ENCODE measurements around the gene ST14. TPM values are rescaled to one million over a fixed set of nuclear protein-coding genes. Genes with fewer than 3 reads are reported as not detected.
"Not testable (repeated sequence)": the region's sequence is repeated elsewhere in the genome, so short reads cannot be mapped to it uniquely, and the experiment has no call there.

The ST14 gene
- total and polyA plus RNA-seq, 10 donors, result 7.1 to 25.9 (median 12.5) TPM

GRCh38 chr11:130192845-130193267 is 33.3 kb downstream of the ST14 start:
- no peak for DNase-seq
- no peaks in the 10 kb centered on the region for H3K27me3 ChIP-seq (replicated peaks in 1 of 7)
- WGBS, 5 donors, result 63 to 86% (median 81%) methylated on average over 4 of the region's 4 CpGs
- H3K9me3 ChIP-seq, result no peaks in the 10 kb centered on the region
- H3K36me3 ChIP-seq, result peaks cover 0 to 75% (median 0%) of the 10 kb centered on the region in 6 donors
- H3K4me3 ChIP-seq, result no peak overlapping the region
- no peaks in the 10 kb centered on the region for H3K4me1 ChIP-seq
- intact Hi-C loops (cut with DNase I; ENCODE audit: low total_unique reads), result no loop called here
- H3K27ac ChIP-seq, result no peak overlapping the region
- no peak for TF ChIP-seq CTCF (IDR thresholded peaks at IDR 0.05 in 8 of 11, conservative IDR thresholded peaks at IDR 0.05 in 3 of 11)
- no peak for TF ChIP-seq POLR2A (IDR thresholded peaks at IDR 0.05)
- no peak for TF ChIP-seq POLR2AphosphoS5 (IDR thresholded peaks at IDR 0.05)

- DNase-seq; intact Hi-C loops (cut with DNase I; ENCODE audit: low total_unique reads); H3K27ac ChIP-seq; H3K27me3 ChIP-seq (replicated peaks in 1 of 7); H3K9me3 ChIP-seq; H3K4me1 ChIP-seq; H3K4me3 ChIP-seq: not testable (repeated sequence)
- WGBS, 5 donors, result 93 to 98% (median 97%) methylated on average over 8 to 14 of the region's 14 CpGs
- peaks cover 0 to 79% (median 0%) of the 10 kb centered on the region in 6 donors for H3K36me3 ChIP-seq
Measured at GRCh38 chr11:130193551-130193950, 34.0 kb downstream of the ST14 start.

DNA sequence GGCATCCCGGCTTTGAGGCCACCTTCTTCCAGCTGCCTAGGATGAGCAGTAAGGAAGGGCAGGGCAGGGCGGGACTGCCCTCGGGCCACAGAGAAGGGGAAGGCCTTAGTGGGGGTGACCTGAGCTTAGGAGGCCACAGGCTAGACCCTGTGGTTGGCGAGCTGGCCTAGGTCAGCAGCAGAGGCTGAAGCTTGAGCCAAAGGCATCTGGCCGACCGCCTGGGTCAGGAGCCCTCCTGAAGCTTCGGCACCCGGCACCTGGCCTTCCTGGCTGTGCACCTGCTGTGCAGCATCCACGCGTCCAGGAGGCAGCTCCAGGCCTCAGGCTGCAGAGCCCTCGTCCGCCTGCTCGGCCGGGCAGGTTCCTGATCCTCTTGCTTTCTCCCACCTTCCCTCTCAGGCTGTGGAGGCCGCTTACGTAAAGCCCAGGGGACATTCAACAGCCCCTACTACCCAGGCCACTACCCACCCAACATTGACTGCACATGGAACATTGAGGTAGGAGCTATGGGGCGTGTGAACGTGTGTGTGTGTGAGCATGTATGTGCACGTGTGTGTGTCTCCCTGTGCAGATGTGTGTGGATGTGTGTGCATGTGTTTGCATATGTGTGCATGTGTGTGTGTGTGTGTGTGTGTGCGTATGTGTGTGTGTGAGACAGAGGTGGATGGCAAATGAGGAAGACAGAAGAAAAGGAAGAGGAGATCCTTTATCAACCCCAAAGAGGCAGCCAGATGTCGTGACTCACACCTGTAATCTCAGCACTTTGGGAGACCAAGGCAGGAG is 34.9 kb downstream of the ST14 start:
- Histone ChIP-seq H3K4me1 (no peaks in the 10 kb centered on the region), H3K9me3 (no peaks in the 10 kb centered on the region), H3K27ac (no peak overlapping the region), H3K27me3 (replicated peaks in 1 of 7) (no peaks in the 10 kb centered on the region), H3K36me3 (peaks cover 0 to 83% (median 0%) of the 10 kb centered on the region in 6 donors), H3K4me3 (no peak overlapping the region)
- intact Hi-C loops (cut with DNase I; ENCODE audit: low total_unique reads), result no loop called here
- no peak for TF ChIP-seq POLR2A (IDR thresholded peaks at IDR 0.05)
- TF ChIP-seq CTCF (IDR thresholded peaks at IDR 0.05 in 8 of 11, conservative IDR thresholded peaks at IDR 0.05 in 3 of 11), result no peak
- TF ChIP-seq POLR2AphosphoS5 (IDR thresholded peaks at IDR 0.05), result no peak
- 90 to 96% (median 92%) methylated on average over 16 to 21 of the region's 21 CpGs for WGBS, 5 donors
- no peak for DNase-seq

DNA sequence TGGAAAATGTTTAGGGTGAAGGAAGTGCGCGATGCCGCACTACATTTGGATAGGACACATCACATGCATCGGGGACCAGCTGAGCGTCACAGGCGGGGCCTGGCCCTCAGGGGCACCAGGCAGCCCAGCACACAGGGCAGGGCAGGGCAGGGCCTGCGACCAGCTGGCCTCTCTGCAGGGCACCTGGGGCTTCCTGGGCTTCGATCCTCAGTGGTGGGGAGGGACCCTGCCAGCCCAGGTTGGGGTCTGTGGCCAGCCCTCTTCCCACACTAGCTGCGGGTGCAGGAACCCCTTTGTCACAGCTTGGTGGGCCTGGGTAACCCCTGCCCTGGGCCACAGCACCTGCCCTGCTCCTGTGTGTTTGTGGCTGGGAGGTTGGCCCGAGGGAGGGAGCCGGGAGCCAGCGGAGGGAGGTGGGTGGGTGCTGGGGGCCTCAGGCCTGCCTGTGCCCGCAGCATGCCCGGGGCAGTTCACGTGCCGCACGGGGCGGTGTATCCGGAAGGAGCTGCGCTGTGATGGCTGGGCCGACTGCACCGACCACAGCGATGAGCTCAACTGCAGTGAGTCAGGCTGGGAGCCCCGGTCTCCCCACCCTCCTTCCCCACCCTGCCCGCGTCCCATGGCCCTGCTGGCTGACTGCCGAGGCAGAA is 37.9 kb downstream of the ST14 start:
- intact Hi-C loops (cut with DNase I; ENCODE audit: low total_unique reads), result no loop called here
- peaks cover 0 to 71% (median 3%) of the 10 kb centered on the region in 6 donors for H3K36me3 ChIP-seq

DNA sequence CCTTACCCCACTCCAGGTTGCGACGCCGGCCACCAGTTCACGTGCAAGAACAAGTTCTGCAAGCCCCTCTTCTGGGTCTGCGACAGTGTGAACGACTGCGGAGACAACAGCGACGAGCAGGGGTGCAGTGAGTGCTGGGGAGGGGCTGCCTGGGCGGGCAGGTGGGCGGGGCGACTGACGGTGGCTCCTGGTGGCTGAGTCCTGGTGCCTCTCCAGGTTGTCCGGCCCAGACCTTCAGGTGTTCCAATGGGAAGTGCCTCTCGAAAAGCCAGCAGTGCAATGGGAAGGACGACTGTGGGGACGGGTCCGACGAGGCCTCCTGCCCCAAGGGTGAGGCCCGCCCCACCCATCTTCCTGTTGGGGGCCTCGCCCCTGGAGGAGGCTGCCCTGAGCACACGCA is 38.7 kb downstream of the ST14 start:
- Histone ChIP-seq H3K4me1 (peaks cover 0 to 17% (median 13%) of the 10 kb centered on the region in 6 donors), H3K36me3 (peaks cover 0 to 63% (median 3%) of the 10 kb centered on the region in 6 donors), H3K4me3 (no peak overlapping the region), H3K9me3 (no peaks in the 10 kb centered on the region), H3K27ac (no peak overlapping the region), H3K27me3 (replicated peaks in 1 of 7) (no peaks in the 10 kb centered on the region)
- DNase-seq, result peak; percentile 69
- intact Hi-C loops (cut with DNase I; ENCODE audit: low total_unique reads), result no loop called here
- 82 to 92% (median 86%) methylated on average over 19 to 22 of the region's 22 CpGs for WGBS, 5 donors
- TF ChIP-seq CTCF (IDR thresholded peaks at IDR 0.05 in 8 of 11, conservative IDR thresholded peaks at IDR 0.05 in 3 of 11) (no peak), POLR2AphosphoS5 (IDR thresholded peaks at IDR 0.05) (no peak), POLR2A (IDR thresholded peaks at IDR 0.05) (no peak)

More for the DNA sequence above, 37.9 kb downstream of the ST14 start:
- Histone ChIP-seq H3K4me1 (peaks cover 0 to 9% (median 5%) of the 10 kb centered on the region in 6 donors), H3K27ac (no peak overlapping the region), H3K9me3 (no peaks in the 10 kb centered on the region), H3K27me3 (replicated peaks in 1 of 7) (no peaks in the 10 kb centered on the region), H3K4me3 (no peak overlapping the region)
- 88 to 93% (median 91%) methylated on average over 11 to 27 of the region's 27 CpGs for WGBS, 5 donors
- no peak for TF ChIP-seq POLR2A (IDR thresholded peaks at IDR 0.05)
- DNase-seq, result no peak
